GM12891 (cell line): ENCODE results near the gene HK3.

Experiments
- DNase-seq: peaks from one replicate; pipeline ENCODE4 v3.0.0; 2011; ENCODE audit warnings: low spot score; ENCODE audit not compliant: insufficient read length
- FAIRE-seq: peaks from 2 replicates; lab custom pipeline; 2011; peaks lifted over from hg19 to GRCh38; lab: Jason Lieb, UNC
- PAX5 ChIP-seq: IDR thresholded peaks from 2 replicates; pipeline ENCODE4 v1.6.1; 2011; ENCODE audit warnings: low read length, moderate library complexity, mild to moderate bottlenecking; ENCODE audit not compliant: insufficient read depth, severe bottlenecking
- POLR2A ChIP-seq: IDR thresholded peaks from 2 replicates; pipeline ENCODE4 v1.6.1; 2011; ENCODE audit warnings: low read depth, low read length, control low read depth
- POLR2AphosphoS5 ChIP-seq: IDR thresholded peaks from 2 replicates; pipeline ENCODE4 v1.6.1; 2011; ENCODE audit warnings: low read depth, low read length, control low read depth
- POU2F2 ChIP-seq: IDR thresholded peaks from 2 replicates; pipeline ENCODE4 v1.6.1; 2011; ENCODE audit warnings: low read depth, mild to moderate bottlenecking, control low read depth, low read length, moderate library complexity
- SPI1 ChIP-seq: IDR thresholded peaks from 2 replicates; pipeline ENCODE4 v1.6.1; 2011; ENCODE audit warnings: low read depth, low read length, control low read depth
- TAF1 ChIP-seq: IDR thresholded peaks from 2 replicates; pipeline ENCODE4 v1.6.1; 2011; ENCODE audit warnings: low read depth, low read length, control low read depth

Gene HK3

DNA sequence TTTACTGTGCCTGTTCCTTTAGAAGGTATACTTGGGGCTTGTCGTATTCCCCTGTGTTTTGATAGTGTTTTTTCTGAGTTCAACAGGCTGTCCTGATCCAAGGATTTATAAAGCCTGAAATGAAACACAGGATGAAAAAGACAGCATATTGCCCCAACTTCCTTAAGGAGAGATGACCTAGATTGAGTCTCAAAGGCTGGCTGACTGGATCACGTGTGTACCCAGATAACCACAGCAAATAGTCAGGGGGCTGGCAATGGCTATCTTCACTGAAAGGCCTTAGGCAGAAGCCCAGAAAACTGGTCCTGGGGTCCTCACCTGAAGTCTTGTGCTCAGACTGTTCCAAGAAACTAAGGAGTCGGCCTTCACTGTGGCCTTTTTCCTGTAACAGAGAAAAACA, 7.7 kb upstream of the HK3 start:
- TF ChIP-seq SPI1, result no peak
- TF ChIP-seq TAF1, result no peak
- no peak for TF ChIP-seq POLR2AphosphoS5
- TF ChIP-seq POU2F2, result no peak
- no peak for TF ChIP-seq POLR2A
- TF ChIP-seq PAX5, result no peak
- FAIRE-seq (no peak), DNase-seq (no peak)

DNA sequence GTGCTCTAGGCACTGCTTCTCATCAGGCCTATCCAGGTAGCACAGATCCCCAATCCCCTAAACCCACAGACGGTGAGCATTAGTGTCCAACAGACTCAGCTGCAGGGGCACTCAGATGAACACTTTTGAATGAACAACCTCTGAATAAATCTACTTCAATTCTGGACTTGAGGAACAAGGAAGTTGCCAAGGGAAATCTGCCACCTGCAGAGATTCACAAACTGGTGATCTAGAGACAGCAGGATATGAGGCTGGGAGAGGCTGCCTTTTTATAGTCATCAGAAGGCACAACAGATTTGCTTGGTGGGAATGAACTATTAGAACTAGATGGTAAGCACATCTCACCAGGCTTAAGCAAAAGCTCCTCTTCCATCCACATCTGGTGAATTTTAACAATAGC, 7.0 kb upstream of the HK3 start:
- TF ChIP-seq PAX5 (no peak), POU2F2 (no peak), POLR2A (no peak), TAF1 (no peak)
- DNase-seq (no peak), FAIRE-seq (no peak)

DNA sequence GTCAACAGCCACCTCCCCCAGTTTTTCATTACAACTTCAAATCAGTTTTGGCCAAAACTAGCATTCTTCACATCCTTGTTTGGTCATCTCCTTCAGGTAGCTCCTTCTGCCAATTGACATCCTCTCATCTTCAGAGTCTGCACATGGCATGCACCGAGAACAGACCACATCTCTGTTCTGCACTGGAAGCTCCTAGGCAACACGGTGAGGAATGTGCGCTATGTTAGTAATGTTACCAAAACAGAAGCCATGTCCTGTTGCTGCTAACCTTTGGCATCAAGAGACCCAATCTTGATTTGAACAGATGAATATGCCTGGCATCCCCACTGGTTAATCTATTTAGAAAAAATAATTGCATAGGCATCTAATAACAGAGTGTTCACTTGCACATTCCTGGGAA, 5.1 kb upstream of the HK3 start:
- DNase-seq, result no peak
- FAIRE-seq, result no peak
- TF ChIP-seq POLR2AphosphoS5 (no peak), POU2F2 (no peak), PAX5 (no peak), TAF1 (no peak), POLR2A (no peak), SPI1 (no peak)

DNA sequence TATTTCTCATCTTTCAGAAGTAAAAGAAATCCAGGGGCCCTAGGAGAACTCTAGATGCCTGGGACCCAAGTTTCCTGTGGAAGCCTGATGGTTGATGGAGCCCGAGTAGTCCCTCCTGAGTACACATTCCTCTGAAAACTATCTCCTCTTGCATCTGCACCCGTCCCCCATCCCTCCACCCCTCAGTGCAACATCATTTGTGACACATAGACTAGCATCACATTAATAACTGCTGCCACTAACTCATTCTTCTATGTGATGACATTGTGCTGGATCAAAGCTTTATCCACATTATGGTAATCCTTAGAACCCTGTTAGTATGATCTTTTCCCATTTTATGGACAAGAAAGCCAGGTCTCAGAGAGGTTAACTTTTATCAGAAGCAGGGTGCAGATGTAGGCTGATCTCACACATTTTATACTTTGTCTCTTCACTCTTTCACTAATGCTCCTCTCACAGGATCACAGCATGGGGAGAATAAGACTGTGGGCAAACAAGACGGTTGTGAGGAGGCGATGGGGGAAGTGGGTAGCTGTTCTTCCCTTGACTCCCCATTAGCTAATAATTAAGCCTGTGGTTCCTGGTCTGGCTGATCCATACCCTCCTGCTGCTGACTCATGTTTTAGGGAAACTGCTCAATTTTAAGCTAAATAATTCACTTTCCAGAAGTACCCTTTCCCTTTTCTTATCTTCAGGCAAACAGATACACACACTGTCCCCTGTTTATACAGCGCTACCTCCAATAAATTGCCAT, 3.9 kb upstream of the HK3 start:
- TF ChIP-seq POU2F2, result no peak
- no peak for TF ChIP-seq TAF1
- TF ChIP-seq POLR2A, result no peak
- TF ChIP-seq SPI1, result no peak
- no peak for TF ChIP-seq POLR2AphosphoS5
- TF ChIP-seq PAX5, result no peak
- FAIRE-seq (peak; percentile 23), DNase-seq (no peak)

DNA sequence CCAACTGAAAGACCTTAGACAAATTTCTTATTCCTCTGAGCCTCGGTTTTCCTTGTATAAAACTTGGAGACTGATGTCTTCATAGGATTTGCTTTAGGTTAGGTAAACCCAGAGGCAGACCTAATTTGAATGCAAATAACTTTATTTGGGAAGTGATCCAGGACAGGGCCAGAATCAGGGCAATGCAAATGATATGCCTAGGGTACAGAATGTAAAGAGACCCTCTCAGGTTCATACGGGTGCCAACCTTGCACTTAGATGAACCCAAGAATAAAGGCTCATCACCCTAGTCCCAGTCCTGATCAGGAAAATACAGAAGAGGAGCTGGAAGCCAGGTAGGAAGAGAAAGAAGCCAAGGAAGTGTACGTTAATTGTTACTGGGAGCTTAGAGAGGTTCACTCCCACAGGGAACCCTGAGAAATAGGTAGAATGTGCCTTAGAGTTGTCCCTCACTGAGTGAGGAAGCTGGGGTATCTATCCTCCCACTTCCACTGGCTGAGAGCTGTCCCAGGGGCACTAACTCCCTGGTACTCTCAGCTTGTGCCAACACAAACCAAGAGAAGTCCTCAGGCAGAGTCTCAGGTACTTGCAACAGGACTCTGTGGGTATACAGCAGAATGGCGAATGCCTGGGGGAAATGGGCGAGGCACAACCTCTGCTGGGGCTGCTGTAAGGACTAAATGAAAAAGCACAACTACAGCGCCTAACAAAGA, 3.1 kb upstream of the HK3 start:
- no peak for FAIRE-seq
- TF ChIP-seq POLR2A (no peak), SPI1 (no peak), POU2F2 (no peak), POLR2AphosphoS5 (no peak), PAX5 (no peak), TAF1 (no peak)
- no peak for DNase-seq

DNA sequence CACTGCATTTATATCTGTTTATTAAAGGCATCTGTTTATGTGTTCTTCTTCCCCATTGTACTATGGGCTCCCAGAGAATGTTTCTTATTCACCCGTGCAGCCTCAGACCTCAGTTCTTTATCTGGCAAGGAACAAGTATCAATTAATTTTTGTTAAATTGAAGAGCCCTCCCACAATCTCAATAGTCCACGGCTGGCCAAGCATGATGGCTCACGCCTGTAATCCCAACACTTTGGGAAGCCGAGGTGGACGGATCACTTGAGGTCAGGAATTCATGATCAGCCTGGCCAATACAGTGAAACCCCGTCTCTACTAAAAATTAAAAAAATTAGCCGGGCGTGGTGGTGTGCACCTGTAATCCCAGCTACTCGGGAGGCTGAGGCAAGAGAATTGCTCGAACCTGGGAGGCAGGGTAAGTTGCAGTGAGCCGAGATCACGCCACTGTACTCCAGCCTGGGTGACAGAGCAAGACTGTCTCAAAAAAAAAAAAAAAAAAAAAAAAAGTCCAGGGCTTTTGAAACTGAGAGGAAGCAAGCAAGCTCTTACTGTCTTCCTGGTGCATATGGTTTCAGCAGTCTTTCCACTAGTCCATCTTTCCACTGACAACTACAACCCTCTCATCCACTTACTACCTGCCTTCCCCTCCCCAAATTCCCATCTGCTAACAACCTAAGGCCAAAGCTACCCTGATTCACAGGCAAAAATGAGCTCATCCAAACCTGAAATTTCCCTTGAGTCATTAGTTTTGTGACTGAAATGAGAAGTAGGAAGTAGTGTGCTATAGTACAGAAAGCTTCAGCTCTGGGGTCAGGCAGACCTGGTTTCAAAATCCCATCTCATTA, 2.3 kb upstream of the HK3 start:
- TF ChIP-seq POU2F2 (0 out of 2 replicates have a peak, but pooled peaks have one; percentile 28), SPI1 (no peak; the same call in 1 of the 2 replicates)
- DNase-seq (no peak), FAIRE-seq (peak; percentile 55)

DNA sequence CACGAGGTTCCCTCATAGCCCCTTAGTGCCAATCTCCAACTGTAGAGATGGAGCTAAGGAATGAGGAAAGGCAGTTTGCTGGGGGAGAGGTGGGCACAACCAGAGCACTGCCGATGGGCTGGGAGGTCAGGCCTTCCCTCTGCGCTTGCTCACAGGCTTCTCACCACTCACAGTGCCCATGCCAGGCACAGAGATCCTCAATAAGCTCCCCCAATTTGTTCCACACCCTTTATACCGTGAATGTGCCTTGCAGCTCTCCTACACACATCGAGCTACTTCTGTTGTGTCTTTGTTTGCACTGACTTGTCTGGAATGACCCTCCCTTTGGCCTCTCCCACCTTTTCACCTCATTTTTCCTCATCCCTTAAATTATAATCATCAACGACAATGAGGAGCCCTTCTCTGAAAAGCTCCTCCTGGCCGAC, 1.6 kb upstream of the HK3 start:
- DNase-seq (no peak), FAIRE-seq (no peak)

DNA sequence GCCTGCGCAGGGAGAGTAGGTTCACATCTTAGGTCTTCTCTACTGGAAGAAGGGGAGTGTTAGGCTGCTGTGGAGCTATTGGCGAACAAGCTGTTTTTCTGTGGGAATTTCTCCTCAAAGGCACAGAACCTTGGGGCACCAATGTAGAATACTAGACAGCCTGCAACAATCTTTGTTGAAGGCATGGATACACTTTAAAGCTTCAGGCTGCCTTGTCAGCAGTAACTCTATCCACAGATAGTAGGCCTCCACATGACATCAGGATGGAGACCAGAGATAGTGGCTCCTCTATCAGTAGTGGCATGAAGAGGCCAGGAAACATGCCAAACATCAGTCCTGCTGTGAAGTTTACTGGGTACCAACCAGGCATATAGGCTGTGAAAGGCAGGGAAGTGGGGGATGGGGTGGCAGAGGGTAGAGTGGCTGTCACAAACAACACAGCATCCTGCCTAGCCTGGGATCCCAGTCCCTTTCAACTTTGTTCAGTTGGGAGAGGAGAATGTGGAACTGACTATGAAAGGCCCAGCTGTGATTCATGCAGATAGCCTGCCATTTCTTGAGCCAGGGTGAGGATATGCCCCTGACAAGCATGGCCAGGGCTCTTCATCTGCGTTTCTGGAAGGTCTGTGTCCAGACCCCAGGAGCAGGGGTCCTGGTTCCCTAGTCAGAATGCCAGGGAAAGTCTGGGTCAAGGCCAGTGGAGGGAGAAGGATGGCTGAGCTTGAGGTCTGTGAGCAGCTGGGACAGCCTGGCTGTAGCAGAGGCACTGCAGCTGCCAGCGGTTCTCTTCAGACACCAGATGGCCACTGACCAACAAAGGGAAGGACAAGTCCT, 1.0 kb upstream of the HK3 start:
- FAIRE-seq (no peak), DNase-seq (no peak)
- TF ChIP-seq POLR2AphosphoS5, result no peak
- no peak for TF ChIP-seq POU2F2
- TF ChIP-seq PAX5, result no peak
- TF ChIP-seq SPI1, result no peak
- TF ChIP-seq POLR2A, result no peak
- no peak for TF ChIP-seq TAF1

More for the DNA sequence above, 1.6 kb upstream of the HK3 start:
- TF ChIP-seq TAF1 (no peak), POLR2AphosphoS5 (no peak; the same call in 1 of the 2 replicates), POLR2A (no peak), SPI1 (no peak), PAX5 (no peak), POU2F2 (no peak)

DNA sequence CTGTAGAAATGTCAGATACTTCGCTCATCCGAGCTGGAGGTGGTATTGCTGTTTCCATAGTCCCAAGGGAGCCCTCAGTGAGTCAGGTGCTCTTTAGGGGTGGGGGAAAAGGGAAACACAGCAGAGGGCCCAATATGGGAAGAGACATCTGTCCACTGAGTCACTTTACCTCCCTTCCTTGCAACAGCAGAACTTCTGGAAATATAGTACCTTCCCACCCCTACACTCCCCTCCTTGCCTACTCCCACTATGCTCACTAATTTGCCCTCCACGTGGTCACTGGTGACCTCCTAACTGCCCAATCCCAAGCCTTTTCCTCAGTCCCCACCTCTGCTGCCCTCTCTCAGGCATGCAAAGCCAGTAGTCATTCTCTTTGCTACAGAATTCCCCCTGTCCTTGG, 1.9 kb downstream of the HK3 start:
- FAIRE-seq (no peak), DNase-seq (no peak)
- TF ChIP-seq POLR2A (no peak), POU2F2 (no peak), POLR2AphosphoS5 (no peak), PAX5 (no peak), TAF1 (no peak), SPI1 (no peak)
